Brain pericyte (primary cell): ENCODE results near the gene RASA1.
"Not testable (repeated sequence)": the region's sequence is repeated elsewhere in the genome, so short reads cannot be mapped to it uniquely, and the experiment has no call there.

Source experiments
- DNase-seq: peaks from one replicate; pipeline ENCODE4 v3.0.0-alpha.2; 2012; ENCODE audit warnings: low read depth, low spot score

RASA1 gene

DNA sequence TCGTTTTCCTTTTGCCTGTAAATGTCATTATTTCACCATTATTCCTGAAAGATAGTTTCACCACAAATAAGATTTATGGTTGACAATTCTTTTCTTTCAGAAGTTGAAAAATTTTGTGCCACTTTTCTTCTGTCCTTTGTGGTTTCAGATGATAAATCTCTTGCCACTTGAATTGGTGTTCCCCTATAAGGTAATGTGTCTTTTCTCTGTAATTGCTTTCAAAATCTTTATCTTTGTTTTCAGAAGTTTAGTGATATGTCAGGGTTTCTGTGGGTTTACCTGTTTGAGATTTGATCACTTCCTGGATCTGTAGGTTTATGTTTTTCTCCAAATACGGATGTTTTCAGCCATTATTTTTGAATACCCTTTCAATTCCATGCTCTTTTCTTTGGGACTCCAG lies 14.6 kb downstream of the RASA1 start:
- DNase-seq: no peak

DNA sequence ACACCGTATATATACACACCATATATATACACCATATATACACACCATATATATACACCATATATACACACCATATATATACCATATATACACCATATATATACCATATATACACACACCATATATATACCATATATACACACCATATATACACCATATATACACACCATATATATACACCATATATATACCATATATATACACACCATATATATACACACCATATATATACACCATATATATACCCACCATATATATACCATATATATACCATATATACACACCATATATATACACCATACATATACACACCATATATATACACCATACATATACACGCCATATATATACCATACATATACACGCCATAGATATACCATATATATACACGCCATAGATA lies 19.6 kb downstream of the RASA1 start:
- not testable (repeated sequence) for DNase-seq

DNA sequence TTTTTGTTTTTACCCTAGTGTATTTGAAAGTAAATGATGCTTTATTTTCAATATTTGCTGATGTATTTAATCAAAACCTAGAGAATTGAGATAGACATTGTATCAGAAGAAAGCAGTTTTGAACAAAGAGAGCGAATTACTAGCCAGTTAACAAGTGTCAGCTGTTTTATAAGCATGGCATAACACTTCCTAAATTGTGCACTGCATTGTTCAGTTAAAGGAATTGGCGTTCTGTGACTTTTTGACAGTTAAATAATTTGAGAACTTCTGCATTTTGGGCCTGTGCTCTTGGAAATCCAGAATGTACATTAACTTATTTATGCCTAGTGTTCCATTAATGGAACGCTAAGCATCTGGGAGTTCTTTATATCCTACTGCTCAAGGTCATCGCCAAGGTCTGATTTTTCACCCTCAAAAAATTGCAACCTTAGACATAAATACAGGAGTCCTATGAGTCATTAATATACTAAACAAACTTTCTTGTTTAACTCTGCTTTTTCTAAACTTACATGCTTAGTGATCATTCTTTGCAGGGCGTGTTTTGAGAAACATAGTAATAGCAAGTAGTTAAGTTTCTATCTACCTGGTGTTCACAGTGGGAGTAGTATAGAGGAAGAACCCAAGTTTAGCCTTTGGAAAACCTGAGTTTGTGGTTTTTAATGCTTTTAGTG lies 31.1 kb downstream of the RASA1 start:
- DNase-seq: no peak

DNA sequence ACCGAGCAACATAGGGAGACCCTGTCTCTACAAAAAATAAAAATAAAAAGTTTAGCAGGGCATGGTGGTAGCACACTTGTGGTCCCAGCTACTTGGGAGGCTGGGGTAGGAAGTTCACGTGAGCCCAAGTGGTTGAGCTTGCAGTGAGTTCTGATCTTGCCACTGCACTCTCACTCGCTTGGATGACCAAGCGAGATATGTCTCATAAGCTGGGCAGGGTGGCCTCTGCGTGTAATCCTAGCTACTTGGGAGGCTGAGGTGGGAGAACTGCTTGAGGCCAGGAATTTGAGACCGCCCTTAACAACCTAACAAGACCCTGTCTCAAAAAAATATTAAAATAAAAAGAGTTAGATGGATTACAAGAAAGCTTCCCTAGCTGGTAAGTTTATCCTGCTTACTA lies 32.5 kb downstream of the RASA1 start:
- no peak for DNase-seq

DNA sequence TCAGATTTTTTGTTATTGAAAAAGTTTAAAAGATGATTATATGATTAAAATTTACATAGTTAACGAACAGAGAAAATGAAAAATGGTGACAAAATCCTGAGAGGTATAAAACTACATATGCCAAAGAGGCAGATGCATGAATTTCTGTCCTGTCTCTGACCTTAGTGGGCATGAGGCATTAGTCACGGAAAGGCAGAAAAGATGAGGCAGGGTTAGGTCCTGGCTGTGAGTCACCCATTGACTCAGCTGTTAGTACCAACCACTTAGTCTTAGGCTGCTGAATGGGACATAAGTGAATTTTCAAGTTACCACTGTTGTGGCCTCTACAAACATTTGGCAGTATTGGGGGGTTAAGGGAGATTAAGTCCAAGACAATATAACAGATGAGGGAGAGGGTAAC lies 33.1 kb downstream of the RASA1 start:
- DNase-seq: peak; percentile 81

DNA sequence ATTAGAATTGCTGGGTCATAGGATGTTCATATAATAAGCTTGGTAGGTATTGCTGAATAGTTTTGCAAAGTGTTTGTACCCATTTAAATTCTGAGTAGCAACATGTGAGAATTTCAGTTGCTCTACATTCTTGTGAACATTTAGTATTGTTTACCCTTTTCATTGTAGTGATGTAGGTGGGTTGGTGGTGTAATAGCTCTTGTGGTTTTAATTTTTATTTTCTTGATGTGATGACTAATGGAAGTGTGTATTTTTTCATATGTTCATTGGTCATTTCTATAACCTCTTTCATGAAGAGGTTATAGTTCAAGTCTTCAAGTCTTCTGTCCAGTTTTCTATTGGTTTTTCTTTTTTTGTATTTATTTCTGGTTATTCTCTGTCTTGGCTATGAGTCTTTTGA lies 34.4 kb downstream of the RASA1 start:
- peak; percentile 34 for DNase-seq

DNA sequence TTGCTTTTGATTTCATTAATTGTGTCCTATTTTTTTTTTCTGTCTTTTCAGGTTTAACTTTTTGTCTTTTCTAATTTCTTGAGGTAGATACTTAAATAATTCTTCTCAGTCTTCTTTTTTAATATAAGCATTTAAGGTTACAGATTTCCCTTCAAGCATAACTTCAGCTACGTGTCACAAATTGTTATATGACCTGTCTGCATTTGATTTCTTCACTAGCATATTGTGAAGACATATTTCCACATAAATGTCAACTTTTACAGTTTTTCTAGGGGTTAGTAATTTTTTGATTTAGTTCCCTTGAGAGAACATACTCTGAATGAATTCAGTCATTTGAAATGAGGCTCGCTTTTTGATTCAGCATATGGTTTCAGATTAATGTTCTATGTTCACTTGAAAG lies 35.6 kb downstream of the RASA1 start:
- no peak for DNase-seq

DNA sequence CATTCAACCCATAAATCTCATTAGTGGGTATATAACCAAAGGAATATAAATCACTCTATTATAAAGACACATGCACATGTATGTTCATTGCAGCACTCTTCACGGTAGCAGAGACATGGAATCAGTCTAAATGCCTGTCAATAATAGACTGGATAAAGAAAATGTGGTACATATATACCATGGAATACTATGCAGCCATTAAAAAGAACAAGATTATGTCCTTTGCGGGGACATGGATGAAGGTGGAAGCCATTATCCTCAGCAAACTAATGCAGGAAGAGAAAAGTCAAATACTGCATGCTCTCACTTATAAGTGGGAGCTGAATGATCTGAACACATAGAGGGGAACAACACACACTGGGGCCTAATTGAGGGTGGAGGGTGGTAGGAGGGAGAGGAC lies 38.4 kb downstream of the RASA1 start:
- not testable (repeated sequence) for DNase-seq

DNA sequence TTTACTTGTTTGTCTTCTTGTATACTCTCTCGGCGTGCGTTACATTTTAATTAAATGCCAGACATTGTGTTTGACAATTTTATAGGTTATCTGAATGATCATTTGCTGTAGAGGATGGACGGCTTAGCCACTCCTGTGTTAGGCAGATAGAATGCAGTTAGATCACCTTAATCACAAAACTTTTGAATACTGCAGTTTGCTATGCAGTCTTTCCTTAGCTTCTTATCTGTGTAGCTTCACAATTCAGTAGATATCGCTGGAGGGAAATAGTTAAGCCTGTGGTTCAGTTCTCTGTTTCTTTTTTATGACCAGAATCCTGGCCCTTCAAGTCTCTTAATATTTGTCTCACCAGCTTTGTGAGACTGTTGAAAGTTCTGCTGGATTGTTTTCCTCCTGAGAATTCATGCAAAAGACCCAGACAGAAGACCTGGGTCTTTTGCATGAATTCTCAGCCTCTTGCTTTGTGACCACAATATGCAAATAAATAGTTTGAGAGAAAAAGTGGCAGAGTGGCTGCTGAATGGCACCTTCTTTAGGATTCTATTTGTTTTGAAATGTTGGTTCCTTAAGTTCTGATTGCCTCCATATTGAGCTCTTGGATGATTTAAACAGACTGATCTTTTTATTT lies 40.2 kb downstream of the RASA1 start:
- no peak for DNase-seq

DNA sequence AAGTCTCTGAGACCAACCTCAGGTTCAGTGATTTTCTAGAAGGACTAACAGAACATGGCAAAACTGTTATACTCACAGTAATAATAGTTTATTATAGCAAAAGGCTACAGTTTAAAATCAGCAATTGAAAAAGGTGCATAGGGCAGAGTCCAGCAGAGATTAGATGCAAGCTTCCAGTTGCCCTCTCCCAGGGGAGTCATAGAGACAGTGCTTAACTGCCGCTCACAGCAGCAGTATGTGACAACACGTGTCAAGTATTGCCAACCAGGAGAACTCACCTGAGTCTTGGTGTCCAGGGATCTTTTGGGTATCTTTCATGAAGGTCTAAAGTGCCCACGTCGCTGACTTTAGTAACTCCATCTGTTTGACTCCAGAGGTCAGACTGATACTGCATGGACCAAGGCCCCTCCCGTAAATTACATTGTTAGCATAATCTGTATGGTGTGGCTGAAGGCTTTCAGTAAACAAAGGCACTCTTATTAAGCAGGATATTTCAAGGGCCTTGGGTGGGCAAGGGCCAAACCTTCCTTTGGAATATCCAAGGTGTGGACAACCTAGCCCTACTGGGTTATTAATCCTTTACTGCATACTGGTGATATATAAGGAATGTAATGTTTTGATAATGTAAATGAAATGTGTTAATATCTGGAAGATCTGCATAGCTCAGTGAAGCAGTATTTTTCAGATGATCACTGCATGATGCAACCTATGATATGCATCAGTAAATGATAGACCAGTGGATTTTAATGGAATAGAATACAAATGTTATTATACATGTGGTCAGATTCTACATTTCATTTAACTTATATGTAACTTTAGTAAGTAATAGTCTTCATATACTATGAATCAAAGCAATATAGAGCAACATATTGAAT lies 44.0 kb downstream of the RASA1 start:
- DNase-seq: no peak

DNA sequence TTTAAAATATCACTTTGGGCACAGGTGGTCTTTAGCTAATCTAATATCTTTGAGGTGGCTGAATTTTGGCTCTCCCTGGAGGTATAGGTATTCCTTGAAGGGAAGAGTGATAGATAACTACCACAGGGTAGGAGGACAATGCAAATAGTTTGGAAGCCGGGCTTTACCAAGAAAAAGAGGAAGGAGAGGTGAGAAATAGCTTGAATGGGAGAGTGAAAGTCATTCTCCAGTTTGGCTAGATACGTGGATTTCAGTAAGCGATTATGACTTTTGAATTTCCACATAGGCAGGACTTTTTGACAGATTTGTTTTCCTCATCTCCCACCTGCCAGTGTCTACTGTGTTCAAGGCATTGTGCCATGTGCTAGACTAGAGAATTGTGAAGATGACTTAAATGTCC lies 45.5 kb downstream of the RASA1 start:
- no peak for DNase-seq

DNA sequence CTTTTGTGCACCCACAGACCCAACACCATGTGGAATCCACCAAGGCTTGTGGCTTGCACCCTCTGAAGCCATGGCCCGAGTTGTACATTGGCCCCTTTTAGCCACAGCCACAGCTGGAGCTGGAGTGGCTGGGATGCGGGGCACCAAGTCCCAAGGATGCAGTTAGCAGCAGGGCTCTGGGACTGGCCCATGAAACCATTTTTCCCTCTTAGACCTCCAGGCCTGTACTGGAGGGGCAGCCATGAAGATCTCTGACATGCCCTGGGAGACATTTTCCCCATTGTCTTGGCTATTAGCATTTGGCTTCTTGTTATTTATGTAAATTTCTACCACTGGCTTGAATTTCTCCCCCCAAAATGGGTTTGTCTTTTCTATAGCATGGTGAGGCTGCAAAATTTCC lies 51.8 kb downstream of the RASA1 start:
- DNase-seq: no peak

DNA sequence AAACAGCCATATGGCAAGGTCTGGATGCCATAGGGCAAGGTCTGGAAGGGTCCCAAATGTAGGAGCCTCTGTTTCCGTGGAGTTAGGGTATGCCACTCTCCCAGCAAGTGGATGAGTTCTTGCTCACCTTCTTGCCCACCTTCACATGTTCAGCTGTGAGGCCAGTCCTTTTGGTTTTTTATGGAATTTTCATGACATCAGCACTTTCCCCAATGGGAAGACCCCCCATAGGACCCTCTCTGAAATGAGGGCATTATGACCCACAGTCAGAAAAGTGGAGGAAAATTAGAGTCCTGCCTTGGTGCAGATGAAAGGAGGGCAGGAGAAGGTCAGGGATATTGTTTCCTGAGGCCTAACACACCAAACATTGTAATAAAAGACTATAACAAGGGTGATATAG lies 53.9 kb downstream of the RASA1 start:
- DNase-seq: no peak

DNA sequence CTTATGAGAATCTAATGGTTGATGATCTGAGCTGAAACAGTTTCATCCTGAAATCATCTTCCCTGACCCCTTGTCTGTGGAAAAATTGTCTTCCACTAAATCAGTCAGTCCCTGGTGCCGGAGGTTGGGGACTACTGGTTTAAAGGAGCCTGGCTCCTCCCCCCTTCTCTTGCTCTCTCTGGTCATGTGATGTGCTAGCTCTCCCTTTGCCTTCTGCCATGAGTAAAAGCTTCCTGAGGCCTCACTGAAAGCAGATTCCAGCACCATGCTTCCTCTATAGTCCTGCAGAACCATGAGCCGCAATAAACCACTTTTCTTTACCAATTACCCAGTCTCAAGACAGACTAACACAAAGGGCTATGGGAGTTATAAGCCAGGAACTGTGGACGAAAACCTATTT lies 54.7 kb downstream of the RASA1 start:
- DNase-seq: no peak

DNA sequence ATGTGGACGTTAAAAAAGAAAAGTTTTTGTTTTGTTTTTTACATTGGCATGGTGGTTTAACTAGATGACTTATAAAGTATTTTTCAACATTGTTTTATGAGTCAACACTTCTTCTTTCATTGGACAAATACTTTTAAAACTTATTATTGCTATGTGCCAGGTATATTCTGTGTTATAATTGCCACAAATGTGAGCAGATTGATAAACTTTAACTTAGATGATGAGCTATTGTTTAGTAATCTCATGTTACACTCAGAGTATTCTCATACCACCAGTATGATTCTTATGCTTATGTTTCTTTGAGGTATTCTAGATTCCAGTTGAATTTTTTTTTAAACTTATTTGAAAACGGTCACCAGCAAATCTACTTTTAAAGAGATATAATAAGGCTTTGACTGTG lies 60.3 kb downstream of the RASA1 start:
- DNase-seq: no peak

DNA sequence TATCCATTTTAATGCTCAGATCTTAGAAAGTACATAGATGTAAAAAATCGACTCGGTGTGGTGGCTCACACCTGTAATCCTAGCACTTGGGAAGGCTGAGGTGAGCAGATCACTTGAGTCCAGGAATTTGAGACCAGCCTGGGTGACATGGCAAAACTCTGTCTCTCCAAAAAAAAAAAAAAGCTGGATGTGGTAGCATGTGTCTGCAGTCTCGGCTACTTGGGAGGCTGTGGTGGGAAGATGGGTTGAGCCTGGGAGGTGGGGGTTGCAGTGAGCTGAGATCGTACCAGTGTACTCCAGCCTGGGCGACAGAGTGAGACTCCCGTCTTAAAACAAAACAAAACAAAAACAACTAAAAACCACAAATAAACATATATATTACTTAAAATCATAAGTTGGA lies 61.4 kb downstream of the RASA1 start:
- DNase-seq: no peak

DNA sequence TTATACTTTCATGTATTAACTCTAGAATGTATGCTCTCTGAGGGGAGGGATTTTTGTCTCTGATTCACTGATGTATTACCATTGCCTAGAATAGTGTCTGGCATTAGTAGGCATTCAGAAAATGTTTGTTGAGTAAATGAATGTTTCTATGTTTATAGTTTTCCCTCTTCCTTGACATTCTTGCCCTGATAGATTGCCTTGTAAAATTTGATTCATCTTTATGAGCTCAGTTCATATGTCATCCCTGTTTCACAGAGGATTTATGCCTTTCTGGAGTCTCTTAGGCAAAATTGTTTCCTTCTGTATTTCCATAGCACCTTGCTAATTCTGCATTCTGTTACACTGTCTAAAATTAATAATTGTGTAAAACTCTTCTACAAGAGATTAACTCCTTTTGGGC lies 72.3 kb downstream of the RASA1 start:
- no peak for DNase-seq

DNA sequence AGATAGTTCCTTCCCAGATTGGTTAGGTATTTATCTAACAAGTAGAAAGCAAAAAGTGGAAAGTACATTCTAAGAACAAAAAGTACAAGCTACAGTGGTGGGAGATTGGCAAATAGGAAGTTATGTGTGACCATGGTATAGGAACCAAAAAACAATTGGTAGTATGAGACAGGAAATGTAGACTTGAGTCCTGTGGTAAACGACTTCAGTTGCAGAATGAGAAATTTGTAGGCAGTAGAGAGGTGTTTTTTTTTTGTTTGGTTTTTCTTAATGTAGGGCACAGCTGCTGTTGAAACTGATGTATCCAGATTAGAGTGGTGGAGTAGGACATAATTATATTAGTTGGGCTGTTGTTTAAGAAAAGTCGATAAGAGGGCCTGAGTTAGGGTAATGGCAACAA lies 73.0 kb downstream of the RASA1 start:
- no peak for DNase-seq

DNA sequence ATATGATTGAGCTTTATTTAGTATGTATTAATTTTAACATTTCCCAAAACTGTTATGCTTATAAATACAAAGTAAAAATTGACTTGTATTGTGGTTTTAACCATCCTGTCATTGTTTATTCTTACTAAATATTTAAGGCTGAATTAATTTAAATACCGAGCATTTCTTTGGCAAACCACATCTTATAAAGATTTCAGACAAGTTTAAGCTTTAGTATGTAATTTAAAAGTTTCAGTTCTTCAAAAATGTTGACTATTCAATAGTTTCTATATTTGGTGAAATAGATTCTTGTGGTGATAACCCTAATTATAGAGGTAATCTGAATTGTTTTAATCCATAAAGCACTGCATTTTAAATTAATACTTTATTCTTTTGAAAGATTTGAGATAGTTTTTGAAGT lies 79.6 kb downstream of the RASA1 start:
- DNase-seq: no peak

DNA sequence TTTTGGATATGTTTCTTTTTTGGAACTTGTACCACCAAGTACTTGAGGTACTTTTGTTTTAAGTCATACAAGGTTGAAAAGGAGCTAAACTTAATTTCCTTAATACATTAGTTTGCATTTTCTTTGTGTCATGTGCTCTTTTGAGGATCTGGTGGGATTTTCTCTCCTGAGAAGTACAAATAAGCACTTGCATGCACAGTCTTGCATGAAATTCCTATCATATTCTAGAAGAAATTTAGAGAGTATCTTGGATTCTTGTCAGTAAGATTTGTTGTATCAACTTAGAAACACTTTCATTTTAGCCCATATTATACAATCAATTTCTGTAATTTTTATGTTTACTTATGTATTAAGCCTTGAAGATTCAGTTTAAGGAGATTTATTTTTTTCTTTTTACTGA lies 80.2 kb downstream of the RASA1 start:
- DNase-seq: no peak

DNA sequence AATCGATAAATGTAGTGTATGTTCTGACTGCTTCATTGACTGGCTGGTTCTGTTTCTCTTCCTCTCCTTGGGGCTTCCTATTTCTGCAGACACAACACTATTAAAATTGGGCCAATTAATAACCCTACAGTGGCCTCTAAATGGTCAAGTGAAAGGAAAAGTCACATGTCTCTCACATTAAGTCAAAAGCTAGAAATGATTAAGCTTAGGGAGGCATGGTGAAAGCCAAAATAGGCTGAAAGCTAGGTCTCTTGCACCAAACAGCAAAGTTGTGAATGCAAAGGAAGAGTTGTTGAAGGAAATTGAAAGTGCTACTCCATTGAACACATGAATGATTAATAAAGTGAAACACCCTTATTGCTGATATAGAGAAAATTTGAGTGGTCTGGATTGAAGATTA lies 86.8 kb downstream of the RASA1 start:
- DNase-seq: no peak

DNA sequence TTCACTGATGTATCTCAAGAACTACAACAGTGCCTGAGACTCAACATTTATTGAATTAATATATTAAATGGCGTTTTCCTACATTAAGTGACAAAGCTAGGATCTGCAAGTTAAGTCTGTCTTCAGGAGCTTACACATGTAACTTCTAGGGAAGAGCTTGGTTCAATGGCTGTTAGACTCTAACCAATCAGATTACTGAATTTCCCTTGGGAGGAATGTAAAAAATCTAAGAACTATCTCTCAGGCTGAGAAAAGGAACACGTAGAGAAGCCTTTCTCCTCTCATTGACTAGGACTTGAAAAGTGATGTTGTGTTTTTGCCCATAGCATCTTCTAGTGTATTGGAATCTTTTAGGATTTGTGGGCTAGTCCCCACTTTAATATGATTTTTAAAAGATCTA lies 91.4 kb downstream of the RASA1 start:
- no peak for DNase-seq

DNA sequence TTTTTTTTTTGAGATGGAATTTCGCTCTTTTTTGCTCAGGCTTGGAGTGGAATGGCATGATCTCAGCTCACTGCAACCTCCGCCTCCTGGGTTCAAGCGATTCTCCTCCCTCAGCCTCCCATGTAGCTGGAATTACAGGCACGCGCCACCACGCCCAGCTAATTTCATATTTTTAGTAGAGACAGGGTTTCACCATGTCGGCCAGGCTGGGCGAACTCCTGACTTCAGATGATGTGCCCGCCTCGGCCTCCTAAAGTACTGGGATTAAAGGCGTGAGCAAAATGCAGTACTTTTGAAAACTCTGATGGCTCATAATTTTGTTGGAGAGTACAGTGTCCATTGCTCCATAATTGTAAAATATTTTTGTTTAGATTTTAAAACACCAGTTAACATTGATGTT lies 92.4 kb downstream of the RASA1 start:
- DNase-seq: no peak
